Measurements from ENCODE around the gene TRMT112.

TRMT112 gene

GRCh38 chr11:64357446-64357845, 40.1 kb upstream of the TRMT112 start:
- CTCF ChIA-PET: interaction anchor here (0.6 to 1.0 kb wide), 2 partner anchors 39 to 40 kb away, joined by 3 read pairs; partner anchors contain the start of gene TRMT112
- peak overlapping the region; percentile 98 for H3K27ac ChIP-seq
- no peak for TF ChIP-seq CTCF (conservative IDR thresholded peaks at IDR 0.05; ENCODE audit: low read depth)
- DNase-seq (ENCODE audit: low spot score): no peak
- POLR2A ChIA-PET (ENCODE audit: low non-redundant PET): interaction anchor here (0.8 to 3.2 kb wide), 2 partner anchors 40 to 48 kb away, joined by 3 to 19 read pairs; partner anchors contain the start of genes PRDX5 and TRMT112

DNA sequence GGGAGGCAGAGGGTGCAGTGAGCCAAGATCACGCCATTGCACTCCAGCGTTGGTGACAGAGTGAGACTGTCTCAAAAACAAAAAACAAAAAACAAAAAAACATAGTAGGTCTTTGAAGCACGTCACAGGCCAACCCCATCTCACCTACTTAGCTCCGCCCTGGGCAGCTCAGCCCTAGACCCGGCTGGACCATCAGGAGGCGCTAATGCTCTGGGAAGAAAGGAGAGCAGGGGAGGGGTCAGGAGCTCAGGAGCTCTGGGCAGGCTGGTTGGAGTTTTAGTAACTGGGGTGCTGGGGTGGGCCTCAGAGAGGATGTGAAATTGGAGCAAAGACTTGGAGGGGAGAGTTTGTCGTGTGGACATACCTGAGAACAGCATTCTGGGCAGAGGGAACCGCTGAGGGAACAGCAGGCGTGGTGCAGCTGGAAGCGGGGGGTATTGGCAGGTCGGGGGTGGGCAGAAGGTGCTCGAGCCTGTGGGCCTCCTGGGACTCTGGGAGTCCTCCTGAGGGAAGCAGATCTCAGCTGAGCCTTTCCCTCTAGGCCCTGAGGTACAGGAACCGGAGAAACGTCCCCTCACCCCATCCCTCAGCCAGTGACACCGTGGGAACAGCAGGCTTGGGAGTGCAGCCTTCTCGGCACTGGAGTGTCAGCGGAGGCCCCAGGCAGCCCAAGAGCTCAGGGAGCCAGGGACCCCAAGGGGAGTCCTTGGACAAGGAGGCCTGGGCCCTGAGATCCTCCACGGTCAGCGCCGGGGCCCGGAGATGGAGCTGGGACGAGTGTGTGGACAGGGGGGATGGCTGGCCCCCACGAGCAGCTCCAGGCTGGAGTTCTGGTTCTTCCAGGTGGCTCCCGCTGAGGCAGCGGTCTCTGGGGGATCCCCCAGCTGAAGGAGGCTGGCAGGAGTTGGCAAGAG, 39.4 kb upstream of the TRMT112 start:
- ChIA-PET CTCF (interaction anchor here (0.6 to 4.9 kb wide), 5 partner anchors 25 to 790 kb away, joined by 3 to 34 read pairs (median 3); partner anchors contain the start of gene TRMT112), POLR2A (ENCODE audit: low non-redundant PET) (interaction anchor here (3.2 kb wide), 1 partner anchor 40 kb away, joined by 19 read pairs; the partner anchor contains the start of genes PRDX5 and TRMT112)
- peak overlapping the region; percentile 98 for H3K27ac ChIP-seq
- peak; percentile 36 for TF ChIP-seq CTCF (conservative IDR thresholded peaks at IDR 0.05; ENCODE audit: low read depth)
- no peak for DNase-seq (ENCODE audit: low spot score)

DNA sequence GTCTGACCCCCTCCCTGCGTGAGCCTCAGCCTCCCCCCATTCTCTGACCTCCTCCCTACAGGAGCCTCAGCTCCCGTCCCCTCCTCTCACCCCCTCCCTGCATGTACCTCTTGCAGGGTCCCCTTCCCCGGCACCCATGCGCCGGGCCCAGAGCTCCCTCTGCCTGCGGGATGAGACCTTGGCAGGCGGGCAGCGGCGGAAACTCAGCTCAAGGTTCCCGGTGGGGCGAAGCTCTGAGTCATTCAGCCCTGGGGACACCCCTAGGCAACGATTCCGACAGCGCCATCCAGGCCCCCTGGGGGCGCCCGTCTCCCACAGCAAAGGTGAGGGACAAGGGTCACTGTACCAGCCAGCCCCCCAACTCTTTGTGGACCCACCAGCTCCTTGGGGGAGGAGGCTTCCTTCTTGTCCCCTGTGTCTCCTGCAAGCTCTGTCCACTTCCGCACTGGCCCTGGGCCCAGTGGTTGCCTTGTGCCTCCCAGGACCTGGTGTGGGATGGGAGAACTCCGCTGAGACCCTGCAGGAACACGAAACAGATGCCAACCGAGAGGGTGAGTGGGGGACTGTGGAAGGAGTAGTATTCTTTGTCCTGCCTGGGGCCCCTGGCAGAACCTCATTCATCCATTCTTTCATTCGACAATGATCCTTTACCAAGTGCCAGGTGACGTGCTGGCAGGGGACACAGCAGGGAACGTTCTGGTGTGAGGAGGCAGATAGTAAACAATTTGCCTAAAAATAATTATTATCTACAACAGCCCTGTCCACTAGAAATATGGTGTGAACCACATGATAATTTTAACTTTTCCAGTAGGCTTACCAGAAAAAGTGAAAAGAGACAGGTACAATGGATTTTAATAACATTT, 38.0 kb upstream of the TRMT112 start:
- TF ChIP-seq CTCF (conservative IDR thresholded peaks at IDR 0.05; ENCODE audit: low read depth): peak; percentile 90
- CTCF ChIA-PET: interaction anchor here (0.6 to 4.9 kb wide), 24 partner anchors 10 to 819 kb away, joined by 3 to 34 read pairs (median 5); partner anchors contain the start of genes PRDX5 and TRMT112
- POLR2A ChIA-PET (ENCODE audit: low non-redundant PET): interaction anchor here (0.6 to 1.4 kb wide), 3 partner anchors 38 to 296 kb away, joined by 3 to 7 read pairs (median 3); partner anchors contain the start of genes PRDX5 and TRMT112

GRCh38 chr11:64353715-64354506, 36.6 kb upstream of the TRMT112 start:
- ChIA-PET POLR2A (ENCODE audit: low non-redundant PET) (interaction anchor here (1.9 kb wide), 1 partner anchor 36 kb away, joined by 9 read pairs; the partner anchor contains the start of genes PRDX5 and TRMT112), CTCF (interaction anchor here (0.5 to 4.9 kb wide), 12 partner anchors 8 to 1652 kb away, joined by 3 to 34 read pairs (median 6); partner anchors contain the start of genes PRDX5 and TRMT112)
- no peak for DNase-seq (ENCODE audit: low spot score)

More for the DNA sequence above, 38.0 kb upstream of the TRMT112 start:
- peak overlapping the region; percentile 98 for H3K27ac ChIP-seq
- DNase-seq (ENCODE audit: low spot score): peak; percentile 81

More at GRCh38 chr11:64353715-64354506, 36.6 kb upstream of the TRMT112 start:
- peak overlapping the region; percentile 52 for H3K27ac ChIP-seq
- TF ChIP-seq CTCF (conservative IDR thresholded peaks at IDR 0.05; ENCODE audit: low read depth): no peak
